GM21723 (cell line): ENCODE results near the gene PDLIM5.
"Not testable (repeated sequence)": the region's sequence is repeated elsewhere in the genome, so short reads cannot be mapped to it uniquely, and the experiment has no call there.

Source experiments
- ATAC-seq: cut with Tn5 transposase; IDR thresholded peaks from one replicate; pipeline ENCODE4 v1.9.1; 2021; ENCODE audit warnings: mild to moderate bottlenecking, moderate library complexity; ENCODE audit not compliant: unreplicated experiment

The PDLIM5 gene

DNA sequence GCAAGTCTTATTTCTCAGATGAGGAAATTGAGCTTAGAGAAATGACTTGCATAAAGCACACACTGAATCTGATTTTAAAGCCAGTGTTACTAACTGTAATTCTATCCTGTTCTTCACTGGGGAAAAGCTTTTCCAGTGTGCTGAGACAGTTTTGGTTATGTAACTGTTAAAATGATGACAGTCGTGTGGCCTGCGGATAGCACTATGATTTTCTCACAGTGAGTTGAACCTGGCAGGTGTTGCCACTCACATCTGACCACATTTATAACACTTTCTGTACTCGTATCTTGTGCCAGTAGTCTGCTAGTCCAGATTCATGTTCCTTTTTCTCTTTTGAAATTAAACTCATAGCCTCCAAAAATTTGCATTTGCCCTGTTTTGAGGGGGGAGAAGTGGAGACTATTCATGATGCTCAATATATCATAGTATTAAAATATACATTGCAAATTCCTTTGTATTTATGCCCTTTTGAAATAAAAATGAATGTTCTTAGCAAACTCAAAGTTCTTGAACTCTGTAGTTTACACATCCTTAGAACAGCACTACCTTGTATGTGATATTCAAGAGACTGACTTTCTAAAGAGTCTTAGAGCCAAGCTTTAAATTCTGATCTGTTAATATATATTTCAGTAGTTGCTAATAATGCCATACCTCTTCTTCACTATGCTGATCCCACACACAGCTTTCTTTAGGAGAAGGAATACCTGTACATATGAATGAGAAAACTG lies 132.3 kb downstream of the PDLIM5 start:
- ATAC-seq = no peak

DNA sequence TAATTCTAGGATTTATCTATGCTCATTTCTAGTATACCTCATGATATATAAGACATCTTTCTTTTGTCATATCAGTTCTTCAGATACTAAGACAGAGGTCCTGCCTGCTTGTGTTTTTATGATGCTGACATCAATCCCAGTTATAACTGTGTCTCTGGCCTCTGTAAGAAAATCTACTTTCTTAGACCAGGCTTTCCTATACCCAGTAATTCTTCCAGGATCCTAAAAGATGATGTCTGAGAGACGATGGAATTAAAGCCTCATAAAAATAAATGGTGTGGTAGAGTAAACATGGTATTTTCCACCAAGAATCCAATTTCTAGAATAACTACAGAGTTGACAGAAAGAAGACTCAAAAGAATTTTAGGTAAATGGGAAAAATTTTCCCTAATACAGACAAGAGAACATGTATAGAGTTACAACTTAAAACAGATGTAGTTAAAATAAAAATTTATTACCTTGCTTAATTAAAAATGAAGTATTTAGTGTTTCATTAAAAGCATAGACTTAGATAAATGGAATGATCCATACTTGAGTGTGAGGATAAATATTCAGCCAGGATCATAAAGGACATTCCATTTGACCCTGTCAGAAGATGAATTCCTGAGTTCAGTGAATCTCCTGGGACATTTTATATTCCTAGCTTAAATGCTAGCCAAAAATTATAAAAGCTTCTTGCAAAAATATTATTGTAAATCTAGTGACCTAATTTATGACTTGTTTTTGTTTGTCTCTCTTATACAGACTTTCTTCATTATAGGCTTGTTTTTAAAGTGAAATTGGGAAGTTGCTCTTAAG lies 137.4 kb downstream of the PDLIM5 start:
- no peak for ATAC-seq

DNA sequence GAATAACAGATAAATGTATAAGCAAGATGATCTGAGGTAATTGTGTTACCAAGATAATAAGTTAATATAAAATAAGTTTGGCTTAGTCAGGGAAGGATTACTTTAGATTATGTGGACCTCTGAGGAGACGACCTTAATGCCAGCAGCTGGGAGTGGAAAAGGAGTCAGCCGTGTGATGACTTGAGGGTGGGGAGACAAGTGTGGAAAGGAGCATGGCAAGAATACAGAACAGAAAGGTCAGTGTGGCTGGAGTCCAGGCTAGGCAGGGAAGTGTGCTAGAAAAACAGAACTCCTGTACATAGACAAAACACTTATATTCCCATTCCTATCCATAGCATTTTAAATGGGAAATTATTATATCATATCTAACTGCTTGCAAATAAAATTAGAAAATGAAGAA lies 138.8 kb downstream of the PDLIM5 start:
- no peak for ATAC-seq

DNA sequence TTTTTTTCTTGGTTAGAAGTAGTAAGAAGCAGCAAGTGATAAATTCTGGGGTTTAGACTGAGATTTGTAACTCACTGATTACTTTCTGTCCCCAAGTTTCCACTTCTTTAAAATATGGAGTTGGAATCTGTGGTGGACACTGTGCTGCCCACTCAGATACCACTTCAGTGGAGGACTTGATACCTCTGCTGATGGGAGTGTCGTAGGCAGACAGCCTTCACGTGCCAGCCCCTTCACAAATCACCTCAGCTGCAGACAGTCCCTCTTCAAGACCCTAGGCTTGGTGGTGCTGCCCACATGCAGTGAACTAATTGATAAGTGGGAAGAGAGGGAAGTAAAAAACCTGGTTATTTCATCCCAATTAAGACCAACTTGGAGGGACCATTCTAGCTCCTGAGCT lies 139.5 kb downstream of the PDLIM5 start:
- no peak for ATAC-seq

DNA sequence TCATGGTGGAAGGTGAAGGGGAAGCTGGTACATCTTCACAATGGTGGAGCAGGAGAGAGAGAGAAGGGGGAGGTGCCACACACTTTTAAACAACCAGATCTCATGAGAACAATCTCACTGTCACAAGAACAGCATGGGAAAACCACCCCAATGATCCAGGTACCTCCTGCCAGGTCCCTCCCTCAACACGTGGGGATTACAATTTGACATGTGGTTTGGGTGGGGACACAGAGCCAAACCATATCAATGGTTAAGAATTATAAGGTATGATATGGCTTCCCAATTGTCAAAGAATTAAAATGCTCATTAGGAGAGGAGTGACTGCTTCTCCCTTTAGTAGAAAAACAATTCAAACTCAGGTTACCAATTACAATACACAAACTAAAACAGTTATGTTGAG lies 143.3 kb downstream of the PDLIM5 start:
- no peak for ATAC-seq

DNA sequence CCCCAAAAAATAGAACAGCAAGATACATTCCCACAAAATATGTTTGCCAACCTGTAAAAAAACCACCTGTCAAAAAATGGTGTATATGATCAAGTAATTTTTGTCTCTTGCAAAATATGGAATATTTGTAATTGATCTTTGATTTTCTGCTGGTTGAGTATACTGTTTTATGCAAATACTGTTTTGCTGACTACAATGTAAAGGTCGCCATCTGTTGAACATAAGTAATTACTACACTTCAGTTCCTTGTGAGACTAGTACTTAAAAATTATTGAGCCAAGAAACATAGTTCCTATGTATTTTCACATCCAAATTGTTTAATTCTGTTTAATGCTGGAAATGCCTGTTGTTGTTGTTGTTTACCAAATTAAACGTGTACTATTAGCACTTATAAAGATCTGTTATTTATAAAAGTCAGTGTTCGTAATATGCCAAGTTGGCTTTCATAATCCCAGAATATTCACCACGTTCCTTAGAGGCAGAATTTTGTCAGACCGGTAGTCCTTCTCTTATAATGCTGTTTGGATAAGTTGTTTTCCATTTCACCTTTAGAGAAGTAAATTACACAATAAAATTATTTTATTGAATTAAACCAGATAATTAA lies 144.2 kb downstream of the PDLIM5 start:
- peak; percentile 85 for ATAC-seq

DNA sequence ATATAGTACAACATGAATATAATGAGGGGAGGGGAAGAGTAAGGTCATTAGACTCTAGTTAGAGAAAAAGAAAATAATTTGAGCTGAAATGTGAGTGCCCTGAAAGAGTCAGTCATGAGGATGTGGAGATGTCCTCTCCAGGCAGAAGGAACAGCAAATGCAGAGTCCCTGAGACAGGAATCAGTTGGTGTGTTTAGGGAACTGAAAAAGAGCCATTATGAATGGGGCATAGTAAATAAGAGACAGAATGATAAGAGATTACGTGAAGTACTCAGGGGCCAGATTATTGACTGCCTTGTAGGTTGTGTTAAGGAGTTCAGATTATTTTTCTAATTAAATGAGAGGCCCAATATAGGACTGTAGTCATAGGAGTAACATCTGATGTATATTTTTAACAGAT lies 147.0 kb downstream of the PDLIM5 start:
- no peak for ATAC-seq

DNA sequence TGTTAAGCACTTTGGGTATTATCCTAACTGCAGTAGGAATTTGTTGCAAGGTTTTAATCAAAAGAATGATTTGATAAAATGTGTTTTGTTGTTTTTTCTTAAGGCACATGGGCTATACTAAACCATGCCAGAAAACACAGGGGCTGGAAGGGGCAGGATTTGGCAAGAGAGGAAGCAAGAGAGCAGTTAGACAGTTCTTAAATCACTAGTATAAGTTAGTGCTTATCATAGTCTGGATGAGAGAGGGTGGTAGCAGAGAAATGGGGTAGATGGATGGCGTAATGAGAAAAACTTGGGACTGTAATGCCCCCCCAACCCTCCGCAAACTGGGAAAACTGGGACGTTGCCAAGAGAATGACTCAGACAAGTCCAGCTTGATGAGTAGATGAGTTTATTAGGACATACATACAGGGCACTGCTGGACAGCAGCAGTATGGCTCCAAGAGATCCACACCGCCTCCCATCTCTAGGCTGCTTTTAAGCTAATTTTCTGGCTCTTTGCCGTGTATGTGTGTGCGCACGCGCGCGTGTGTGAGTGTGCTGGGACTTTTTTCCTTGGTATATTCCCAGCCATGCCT lies 151.5 kb downstream of the PDLIM5 start:
- no peak for ATAC-seq

DNA sequence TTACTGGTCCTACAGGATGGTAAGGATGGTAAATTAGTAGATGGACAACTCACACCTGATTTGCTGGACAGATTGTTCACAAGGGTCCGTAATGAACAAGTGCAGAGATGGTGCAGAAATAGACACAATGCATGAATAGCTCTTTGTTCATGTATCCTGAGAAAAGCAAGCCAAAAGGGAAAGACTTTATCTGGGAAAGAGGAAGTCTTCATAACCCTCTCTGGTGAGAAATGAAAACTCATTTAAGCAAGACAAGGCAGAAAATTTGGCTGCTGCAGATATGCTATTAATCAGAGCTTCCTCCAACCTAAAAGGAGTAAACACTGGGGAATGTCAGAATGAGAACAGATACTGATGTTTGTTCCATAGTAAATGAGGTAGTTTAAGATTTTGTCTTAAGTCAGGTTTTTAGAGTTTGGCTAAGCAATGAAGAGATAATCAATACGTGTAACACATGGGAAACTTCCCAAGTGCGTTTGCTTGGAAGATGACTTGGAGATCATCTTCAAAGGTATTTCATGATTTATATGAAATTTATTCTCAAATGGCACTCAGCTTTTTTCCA lies 153.6 kb downstream of the PDLIM5 start:
- no peak for ATAC-seq

DNA sequence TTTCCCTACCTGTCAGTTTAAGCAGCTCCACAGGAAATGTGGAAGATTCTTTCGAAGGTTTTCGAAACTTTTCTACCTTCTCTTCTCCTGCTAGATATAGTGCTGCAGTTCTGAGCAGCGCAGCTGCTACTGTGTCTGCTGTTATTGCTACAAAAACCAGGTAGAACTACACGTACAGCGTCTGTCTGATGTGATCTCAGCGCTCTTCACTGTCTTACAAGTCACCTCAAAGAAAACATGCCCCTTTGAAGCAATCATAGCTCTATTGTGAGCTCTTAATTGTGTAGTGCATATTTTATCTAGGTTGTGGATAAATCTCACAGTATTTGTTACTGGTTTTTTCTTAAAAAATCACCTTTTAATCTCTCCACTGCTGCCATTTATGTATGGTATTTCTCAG lies 158.4 kb downstream of the PDLIM5 start:
- no peak for ATAC-seq

DNA sequence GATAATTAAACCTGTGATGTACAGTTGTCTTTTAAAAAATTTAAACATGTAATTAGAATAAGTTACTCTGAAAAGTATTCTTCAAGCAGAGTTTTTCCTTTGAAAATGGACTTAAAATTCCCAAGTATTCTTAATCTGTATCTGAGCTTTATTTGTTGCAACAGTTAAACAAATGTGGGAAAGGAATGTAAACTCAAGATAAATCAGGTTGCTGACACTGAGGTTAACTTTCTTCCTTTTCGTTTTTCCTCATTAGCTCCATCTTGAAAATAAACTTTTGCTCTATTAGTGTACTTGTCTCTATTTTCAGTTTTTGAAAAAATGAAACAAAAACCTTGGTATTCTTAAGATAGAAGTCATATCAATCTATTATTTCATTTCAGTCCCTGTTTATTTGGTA lies 161.5 kb downstream of the PDLIM5 start:
- ATAC-seq = no peak

DNA sequence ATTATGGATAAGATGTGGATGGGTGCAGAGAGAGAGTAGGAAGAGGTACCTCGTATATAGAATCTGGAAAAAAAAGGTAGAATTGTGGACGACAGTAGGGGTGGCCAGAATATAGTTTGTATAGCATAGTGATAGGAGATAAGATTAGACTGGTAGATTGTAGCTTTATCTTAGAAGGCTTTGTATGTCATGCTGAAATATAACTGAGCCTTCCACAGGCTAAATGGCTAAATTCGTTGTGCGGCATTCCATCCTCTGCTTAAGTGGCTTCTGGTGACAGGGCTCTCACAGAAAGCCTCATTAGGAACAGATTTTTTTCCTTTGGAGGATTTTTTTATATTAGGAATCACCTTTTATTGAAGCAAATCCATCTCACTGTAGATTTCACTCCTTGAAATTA lies 163.7 kb downstream of the PDLIM5 start:
- ATAC-seq = no peak

DNA sequence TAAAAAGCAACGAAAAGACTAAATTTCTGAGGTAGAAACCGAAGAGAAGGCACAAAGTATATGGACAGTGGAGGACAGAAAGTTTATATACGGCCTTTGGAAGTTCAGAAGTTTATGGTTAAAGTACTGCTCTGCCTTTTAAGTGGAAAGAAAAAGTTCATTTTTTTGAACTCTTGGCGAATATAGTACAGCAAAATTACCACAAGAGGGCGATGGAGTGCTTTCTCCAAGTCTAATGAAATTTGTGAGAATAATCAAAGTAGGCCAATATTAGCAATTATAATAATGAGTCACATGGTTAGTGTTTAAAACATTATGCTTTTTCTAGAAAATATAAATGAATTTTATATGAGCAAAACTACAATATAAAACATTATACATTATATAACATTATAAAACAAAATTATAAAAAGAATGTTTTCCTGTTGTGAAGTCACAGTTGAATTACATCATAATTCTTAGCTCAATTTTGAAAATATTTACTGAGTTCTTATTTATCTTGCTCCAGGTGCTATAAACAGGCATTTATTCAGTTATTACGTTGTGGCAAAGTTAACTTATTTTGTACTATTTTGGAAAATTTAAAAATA lies 169.8 kb downstream of the PDLIM5 start:
- peak; percentile 75 for ATAC-seq

DNA sequence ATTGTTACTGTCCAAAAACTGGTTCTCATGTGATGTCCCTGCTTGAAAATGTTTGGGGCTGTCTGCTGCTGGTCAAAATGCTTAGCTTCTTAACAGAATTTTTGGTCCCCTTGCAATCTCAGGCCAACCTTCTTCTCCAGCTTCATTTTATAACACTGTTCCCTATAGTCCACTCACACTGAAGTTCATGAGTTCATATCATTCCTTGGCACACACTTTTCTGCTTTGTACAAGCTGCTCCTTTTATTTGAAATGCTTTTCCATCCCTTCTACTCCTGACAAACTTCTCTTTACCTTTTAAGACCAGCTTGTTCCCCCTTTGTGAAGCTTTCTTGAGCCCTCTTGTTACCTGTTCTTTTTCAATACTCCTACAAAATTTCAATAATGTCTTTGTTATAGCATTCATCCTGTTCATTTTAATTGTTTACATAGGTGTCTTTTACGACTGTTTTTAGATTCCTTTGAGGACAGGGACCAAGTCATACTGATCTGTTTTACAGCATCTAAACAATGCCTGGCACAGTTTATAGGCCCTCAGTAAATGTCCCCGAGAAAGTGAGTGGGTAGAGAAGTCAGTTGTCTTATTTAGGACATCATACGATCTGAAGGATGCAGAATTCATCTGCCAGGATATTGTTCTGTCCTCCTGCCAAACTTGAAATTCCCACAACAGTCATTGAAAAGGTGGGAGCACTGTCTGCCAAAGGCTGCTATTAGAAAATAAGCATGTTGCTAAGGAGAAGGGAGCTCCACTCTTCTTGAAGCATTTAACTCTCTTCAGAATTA lies 171.6 kb downstream of the PDLIM5 start:
- ATAC-seq = no peak

DNA sequence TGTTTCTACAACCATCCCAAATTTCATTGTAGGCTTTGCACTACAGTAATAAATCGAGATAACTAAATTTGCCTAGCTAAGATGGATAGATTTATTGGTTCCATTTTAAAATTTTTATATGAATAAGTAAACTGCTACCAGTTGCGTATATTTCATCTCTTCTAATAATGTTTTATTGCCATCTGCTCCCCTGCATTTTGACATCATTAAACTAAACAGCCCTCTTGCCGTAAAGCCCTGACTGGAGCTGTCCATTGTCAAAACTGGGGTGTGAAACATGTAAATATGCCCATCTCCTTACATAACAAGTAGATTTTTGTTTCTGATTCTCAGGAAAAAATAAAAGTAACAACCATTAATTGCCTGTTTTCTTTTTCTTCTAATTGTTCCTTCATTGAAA lies 175.2 kb downstream of the PDLIM5 start:
- no peak for ATAC-seq

DNA sequence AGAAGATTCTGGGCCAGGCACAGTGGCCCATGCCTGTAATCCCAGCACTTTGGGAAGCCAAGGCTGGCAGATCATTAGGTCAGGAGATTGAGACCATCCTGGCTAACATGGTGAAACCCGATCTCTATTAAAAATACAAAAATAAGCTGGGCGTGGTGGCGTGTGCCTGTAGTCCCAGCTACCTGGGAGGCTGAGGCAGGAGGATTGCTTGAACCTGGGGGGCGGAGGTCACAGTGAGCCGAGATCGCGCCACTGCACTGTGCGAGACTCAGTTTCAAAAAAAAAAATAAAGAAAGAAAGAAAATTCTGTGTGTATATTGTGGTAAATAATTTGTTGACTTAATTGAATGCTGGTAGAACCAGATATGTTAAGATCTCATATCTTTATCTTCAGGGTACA lies 177.3 kb downstream of the PDLIM5 start:
- ATAC-seq = not testable (repeated sequence)

DNA sequence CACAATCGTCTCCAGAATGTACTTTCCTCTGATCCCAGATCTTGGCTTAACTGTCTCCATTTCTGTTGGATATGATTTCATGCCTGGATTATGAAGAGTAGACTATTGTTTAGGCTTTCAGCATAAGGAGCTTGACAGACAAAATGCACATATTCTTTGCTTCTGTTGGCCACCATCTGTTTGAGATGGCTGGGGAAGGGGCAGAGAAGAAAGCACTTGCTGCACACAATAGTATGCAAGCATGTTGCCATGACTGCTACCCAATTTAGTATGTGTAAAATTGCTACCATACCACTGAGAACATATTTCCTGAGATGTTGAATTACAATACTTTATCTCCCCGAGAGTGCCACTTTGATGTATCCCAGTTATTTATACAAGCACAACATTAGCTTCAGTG lies 178.1 kb downstream of the PDLIM5 start:
- ATAC-seq = no peak

DNA sequence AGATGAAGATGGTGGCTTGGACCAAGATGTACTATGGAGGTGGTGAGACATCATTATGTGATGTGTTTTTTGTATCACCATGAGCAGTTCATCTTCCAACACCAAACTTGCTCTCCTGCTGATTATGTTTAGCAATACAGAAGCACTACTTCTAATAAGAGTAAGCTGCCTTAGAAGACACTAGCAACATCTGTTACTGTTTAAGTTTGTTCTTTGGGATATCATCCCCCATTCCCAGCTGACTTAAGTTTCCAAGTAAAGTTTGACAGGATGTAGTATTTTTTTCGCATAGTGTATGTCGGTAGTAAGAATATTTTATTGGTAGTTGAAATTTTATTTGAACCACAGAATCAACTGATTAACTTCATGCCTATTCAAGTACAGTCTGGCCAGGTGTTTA lies 182.5 kb downstream of the PDLIM5 start:
- ATAC-seq = no peak

DNA sequence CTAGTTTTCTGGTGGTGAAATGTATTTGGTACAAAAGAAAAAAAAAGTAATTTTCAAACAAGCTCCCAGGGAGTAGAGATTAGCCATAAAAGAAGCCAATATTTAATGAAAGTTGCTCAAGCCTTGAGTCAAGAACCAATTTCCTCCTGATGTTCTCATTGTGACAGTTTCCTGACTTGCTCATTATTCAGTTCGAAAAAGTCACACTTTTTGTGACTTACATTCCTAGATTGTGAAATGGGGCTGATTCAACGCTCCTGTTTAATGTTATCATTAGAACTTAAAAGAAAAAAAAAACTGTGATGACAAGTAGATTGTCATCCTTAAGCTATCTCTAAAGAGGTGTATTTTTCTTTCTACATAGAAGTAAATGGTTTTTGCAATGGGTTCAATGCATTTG lies 183.4 kb downstream of the PDLIM5 start:
- ATAC-seq = no peak

DNA sequence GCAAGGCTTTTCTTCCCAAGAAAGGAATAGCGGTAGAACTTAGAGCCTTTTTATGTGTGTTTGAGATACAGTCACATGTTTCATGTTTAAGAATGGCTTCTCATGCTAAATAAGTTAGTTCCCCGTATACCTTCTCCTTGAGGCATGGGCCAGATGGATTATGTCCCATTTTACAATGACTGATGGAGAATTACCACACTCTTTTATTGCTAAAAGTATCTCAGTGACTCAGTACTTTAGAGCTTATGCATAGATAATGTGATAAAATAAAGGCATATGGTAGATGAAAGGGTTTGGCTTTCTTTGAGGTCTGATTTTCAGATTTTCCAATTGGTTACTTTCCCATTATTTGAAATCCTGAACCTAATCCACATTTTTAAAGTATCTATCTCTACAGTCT lies 184.3 kb downstream of the PDLIM5 start:
- no peak for ATAC-seq
